Neural crest cell (in vitro differentiated cells): Measurements from ENCODE around the gene AK8. TPM values are rescaled to one million over a fixed set of nuclear protein-coding genes. Genes with fewer than 3 reads are reported as not detected.

ENCODE experiments used
- DNase-seq: peaks from one replicate; pipeline ENCODE4 v3.0.0; 2021; ENCODE audit warnings: low read depth, mixed read lengths, low spot score
- H3K27ac Mint-ChIP-seq: one replicate; pipeline ENCODE4 v1.8.0; 2021; ENCODE audit warnings: mild to moderate bottlenecking, mixed read lengths; ENCODE audit not compliant: unreplicated experiment
- H3K27me3 Mint-ChIP-seq: 2 replicates; pipeline ENCODE4 v1.8.0; 2021; ENCODE audit warnings: low read depth, mild to moderate bottlenecking, mixed read lengths
- H3K36me3 Mint-ChIP-seq: 2 replicates; pipeline ENCODE4 v1.8.0; 2021; ENCODE audit warnings: low read depth, mild to moderate bottlenecking, mixed read lengths
- H3K4me1 Mint-ChIP-seq: 2 replicates; pipeline ENCODE4 v1.8.0; 2021; ENCODE audit warnings: mixed read lengths
- H3K4me3 Mint-ChIP-seq: one replicate; pipeline ENCODE4 v1.8.0; 2021; ENCODE audit warnings: mild to moderate bottlenecking, mixed read lengths
- H3K9me3 Mint-ChIP-seq: 2 replicates; pipeline ENCODE4 v1.8.0; 2021; ENCODE audit warnings: mixed read lengths
- total RNA-seq: library from RNA; stranded (reverse); gene quantifications from 2 replicates; pipeline ENCODE4 v1.2.1, GENCODE V29; 2021
- TF ChIP-seq, protein P1 (sequence below): fragments of 200-600 bp; sonication (generic); conservative IDR thresholded peaks from 2 replicates; pipeline ENCODE4 v1.5.0; 2021; ENCODE audit warnings: antibody characterized with exemption, mild to moderate bottlenecking

AK8 gene
- total RNA-seq, 1 donor from 2014 or later: 0.96 TPM

DNA sequence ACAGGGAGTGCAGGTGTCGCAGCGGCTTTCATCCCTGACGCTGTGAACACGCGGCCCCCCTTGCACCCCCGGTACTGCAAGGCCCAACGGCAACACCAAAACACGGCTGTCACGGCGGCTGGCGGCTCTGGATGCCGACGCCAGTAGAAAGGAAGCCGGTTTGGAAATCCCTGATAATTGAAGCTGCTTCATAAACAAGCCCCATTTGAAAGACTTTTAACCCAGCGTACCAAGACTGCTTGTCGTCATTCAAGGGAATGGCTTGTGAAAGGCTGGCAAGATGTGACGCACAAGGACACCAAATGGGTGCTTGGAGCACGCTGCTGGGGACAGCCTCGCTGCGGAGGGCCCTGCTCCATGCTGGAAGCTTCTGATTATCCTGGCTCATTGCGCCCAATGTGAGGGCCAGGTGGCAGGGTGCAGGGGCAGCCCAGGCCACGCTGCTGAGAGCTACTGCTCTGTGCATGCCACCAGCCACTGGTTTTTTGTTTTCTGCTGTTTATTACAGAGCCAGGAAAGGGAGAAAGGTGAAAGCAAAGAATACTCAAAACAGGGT lies 144.7 kb downstream of the AK8 start:
- Mint-ChIP-seq H3K36me3 (no peaks in the 10 kb centered on the region), H3K9me3 (no peaks in the 10 kb centered on the region)
- TF ChIP-seq, protein P1, sequence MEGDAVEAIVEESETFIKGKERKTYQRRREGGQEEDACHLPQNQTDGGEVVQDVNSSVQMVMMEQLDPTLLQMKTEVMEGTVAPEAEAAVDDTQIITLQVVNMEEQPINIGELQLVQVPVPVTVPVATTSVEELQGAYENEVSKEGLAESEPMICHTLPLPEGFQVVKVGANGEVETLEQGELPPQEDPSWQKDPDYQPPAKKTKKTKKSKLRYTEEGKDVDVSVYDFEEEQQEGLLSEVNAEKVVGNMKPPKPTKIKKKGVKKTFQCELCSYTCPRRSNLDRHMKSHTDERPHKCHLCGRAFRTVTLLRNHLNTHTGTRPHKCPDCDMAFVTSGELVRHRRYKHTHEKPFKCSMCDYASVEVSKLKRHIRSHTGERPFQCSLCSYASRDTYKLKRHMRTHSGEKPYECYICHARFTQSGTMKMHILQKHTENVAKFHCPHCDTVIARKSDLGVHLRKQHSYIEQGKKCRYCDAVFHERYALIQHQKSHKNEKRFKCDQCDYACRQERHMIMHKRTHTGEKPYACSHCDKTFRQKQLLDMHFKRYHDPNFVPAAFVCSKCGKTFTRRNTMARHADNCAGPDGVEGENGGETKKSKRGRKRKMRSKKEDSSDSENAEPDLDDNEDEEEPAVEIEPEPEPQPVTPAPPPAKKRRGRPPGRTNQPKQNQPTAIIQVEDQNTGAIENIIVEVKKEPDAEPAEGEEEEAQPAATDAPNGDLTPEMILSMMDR: no peak

DNA sequence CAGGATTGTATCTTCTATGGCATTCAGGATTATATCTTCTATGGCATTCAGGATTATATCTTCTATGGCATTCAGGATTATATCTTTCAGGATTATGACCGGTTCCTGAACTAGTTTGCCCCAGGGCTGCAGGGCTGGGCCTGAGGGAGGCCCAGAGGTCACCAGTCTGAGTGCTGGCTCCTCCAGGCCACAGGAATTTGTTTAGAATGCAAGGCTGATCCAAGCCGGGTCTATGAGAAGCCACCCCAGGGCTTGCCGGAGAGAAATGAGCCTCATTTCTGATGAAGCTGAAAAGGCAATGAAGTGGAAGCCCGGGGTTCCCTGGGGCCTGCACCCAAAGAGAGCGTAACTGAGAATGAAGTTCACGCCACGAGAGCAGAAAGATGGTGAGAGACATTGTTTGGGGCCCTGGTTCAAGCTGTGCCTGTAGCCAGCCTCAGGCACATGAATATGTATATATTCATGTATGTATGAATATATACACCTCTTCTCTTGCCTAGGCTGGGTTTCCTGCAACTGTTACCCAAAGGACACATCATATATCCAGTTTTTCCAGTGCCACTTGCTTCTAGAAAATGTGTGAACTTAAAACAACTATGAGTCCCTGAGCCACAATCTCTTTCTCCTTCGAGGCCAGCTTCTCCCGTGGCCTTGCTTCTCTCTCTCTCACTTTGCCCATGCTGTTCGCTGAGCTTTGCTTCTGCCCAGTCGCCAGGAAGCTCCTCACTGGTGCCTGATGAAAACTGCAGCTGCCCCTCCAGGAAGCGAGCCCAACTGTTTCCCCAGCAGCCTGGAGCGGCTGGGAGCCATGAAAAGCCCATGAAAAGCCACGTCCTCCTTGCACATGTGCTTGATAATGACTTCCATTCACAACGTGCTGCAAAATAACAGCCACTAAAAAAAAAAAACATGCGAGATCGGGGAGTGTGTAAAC lies 145.5 kb downstream of the AK8 start:
- peaks cover 11% of the 10 kb centered on the region for H3K4me1 Mint-ChIP-seq
- DNase-seq: no peak
- H3K4me3 Mint-ChIP-seq: no peak overlapping the region
- TF ChIP-seq, protein P1: no peak
- H3K27ac Mint-ChIP-seq: no peak overlapping the region
- no peaks in the 10 kb centered on the region for H3K36me3 Mint-ChIP-seq
- no peaks in the 10 kb centered on the region for H3K9me3 Mint-ChIP-seq
- no peaks in the 10 kb centered on the region for H3K27me3 Mint-ChIP-seq

More for the DNA sequence above, 144.7 kb downstream of the AK8 start:
- Mint-ChIP-seq H3K4me3 (no peak overlapping the region), H3K27ac (no peak overlapping the region), H3K4me1 (peaks cover 11% of the 10 kb centered on the region), H3K27me3 (no peaks in the 10 kb centered on the region)
- DNase-seq: no peak

DNA sequence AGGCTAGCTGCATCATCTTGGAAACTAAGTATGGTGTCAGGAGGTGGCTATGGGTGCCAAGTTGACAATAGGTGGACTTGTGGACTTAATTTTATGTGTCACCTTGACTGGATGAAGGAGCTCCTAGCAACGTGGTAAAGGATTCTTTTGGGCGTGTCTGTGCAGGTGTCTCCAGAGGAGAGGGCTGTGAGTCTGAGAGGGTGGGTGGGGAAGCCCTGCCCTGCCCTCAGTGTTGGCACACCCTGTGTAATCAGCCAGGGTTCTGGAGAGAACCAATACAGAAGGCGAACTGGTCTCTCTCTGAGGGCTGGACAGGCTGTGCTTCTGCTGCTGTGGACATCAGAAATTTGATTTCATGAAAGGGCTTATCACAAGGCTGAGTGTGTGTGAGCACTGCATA lies 146.9 kb downstream of the AK8 start:
- H3K27me3 Mint-ChIP-seq: no peaks in the 10 kb centered on the region
- H3K4me3 Mint-ChIP-seq: no peak overlapping the region
- peaks cover 20% of the 10 kb centered on the region for H3K4me1 Mint-ChIP-seq
- TF ChIP-seq, protein P1: no peak
- DNase-seq: no peak
- H3K9me3 Mint-ChIP-seq: no peaks in the 10 kb centered on the region
- H3K36me3 Mint-ChIP-seq: no peaks in the 10 kb centered on the region
- no peak overlapping the region for H3K27ac Mint-ChIP-seq

DNA sequence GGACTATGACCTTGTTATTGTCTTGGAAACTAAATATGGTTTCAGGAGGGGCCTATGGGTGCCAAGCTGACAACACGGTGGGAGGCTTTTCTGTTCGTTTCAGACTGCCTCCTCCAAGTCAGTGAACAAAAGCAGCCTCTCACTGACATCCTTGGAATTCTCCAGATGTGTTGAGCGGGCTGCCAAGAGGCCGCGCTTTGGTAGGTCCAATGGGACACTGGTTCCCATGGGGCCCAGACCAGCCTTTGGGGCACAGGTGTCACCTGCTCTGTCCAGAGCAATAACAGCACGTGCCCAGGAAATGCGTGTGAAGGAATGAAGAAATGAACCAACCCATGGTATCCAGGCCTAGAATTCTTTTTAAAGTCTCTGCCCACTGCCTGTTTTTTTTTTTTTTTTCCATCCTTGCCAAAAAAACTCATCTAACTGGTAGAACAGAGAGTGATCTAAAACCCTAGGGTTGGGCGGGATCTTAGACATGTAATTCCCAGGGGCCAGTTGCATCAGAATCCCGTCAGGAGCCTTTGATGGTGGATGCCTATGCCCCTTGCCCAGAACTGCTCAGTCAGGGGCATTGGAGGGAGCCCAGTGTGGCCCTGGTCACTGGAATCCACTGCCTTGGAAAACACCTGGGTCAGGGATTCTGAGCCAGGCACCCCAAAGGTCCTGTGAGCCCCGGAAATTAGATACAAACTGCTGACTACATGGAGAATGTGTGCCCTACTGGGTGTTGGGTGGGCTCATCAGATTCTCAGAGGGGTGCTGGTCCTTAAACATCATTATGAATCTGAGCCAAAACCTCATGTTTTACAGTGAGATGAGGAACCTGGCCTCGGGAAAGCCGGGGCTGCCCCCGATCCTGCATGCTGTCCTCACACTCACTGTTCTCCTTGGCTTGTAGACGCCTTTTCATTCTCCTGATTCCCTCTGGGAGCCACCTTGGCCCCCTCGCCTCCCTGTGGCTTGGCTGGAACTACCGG lies 147.7 kb downstream of the AK8 start:
- Mint-ChIP-seq H3K4me1 (peaks cover 20% of the 10 kb centered on the region), H3K27me3 (no peaks in the 10 kb centered on the region), H3K36me3 (no peaks in the 10 kb centered on the region), H3K4me3 (no peak overlapping the region), H3K27ac (no peak overlapping the region), H3K9me3 (no peaks in the 10 kb centered on the region)
- TF ChIP-seq, protein P1: no peak
- no peak for DNase-seq

DNA sequence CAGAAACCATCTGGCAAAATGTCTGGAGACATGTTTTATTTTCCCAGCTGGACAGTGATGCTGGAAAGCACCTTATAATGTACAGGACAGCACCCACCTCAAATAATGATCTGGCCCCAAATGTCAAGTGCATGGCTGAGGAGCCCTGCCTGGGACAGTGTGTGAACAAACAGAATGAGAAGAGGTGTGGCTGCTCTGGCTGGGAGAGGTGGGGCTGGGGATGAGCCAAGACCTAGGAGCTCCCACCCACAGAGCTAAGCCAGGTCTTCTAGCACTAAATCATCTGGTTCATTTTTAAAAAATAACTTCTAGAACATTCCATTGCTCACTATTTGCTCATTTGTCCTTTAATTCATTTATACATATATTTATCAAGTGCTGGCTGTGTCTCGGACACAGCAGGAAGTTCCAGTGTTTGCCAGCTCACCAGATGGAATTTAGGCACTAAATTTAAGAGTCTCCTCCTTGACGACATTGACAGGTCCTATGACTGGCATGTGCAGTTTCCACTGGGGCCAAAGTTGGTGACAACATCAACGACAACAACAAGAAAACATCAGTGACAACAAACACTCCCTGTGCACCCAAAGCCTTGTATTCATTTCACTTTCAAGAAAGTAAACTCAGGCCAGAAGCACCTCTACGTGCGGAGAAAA lies 148.7 kb downstream of the AK8 start:
- Mint-ChIP-seq H3K27ac (no peak overlapping the region), H3K27me3 (no peaks in the 10 kb centered on the region), H3K4me3 (no peak overlapping the region), H3K9me3 (no peaks in the 10 kb centered on the region), H3K36me3 (no peaks in the 10 kb centered on the region), H3K4me1 (peaks cover 20% of the 10 kb centered on the region)
- DNase-seq: no peak
- TF ChIP-seq, protein P1: no peak
